HG03520 (cell line): ENCODE data around the gene APLN.

Experiments
- ATAC-seq: cut with Tn5 transposase; IDR thresholded peaks from one replicate; pipeline ENCODE4 v1.9.1; 2021; ENCODE audit warnings: mild to moderate bottlenecking, moderate library complexity; ENCODE audit not compliant: unreplicated experiment

The APLN gene

GRCh38 chrX:129663171-129663570 is 8.4 kb upstream of the APLN start:
- no peak for ATAC-seq

GRCh38 chrX:129661369-129661768 is 6.6 kb upstream of the APLN start:
- ATAC-seq = no peak

DNA sequence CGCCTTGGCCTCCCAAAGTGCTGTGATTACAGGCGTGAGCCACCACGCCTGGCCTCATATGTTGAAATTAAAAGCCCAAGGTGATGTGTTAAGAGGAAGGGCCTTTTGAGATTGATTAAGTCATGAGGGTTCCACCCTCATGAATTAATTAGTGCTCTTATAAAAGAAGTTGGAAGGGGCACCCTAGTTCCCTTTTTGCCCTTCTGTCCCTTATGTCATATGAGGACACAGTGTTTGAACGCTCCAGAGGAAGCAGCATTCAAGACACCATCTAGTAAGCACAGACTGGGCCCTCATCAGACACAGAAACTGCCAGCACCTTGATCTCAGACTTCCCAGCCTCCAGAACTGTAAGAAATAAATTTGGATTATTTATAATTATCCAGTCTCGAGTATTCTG is 5.1 kb upstream of the APLN start:
- ATAC-seq = no peak

- ATAC-seq = no peak
These were observed 4.4 kb upstream of the APLN start for GRCh38 chrX:129659141-129659540.

GRCh38 chrX:129658429-129658828 is 3.7 kb upstream of the APLN start:
- no peak for ATAC-seq

DNA sequence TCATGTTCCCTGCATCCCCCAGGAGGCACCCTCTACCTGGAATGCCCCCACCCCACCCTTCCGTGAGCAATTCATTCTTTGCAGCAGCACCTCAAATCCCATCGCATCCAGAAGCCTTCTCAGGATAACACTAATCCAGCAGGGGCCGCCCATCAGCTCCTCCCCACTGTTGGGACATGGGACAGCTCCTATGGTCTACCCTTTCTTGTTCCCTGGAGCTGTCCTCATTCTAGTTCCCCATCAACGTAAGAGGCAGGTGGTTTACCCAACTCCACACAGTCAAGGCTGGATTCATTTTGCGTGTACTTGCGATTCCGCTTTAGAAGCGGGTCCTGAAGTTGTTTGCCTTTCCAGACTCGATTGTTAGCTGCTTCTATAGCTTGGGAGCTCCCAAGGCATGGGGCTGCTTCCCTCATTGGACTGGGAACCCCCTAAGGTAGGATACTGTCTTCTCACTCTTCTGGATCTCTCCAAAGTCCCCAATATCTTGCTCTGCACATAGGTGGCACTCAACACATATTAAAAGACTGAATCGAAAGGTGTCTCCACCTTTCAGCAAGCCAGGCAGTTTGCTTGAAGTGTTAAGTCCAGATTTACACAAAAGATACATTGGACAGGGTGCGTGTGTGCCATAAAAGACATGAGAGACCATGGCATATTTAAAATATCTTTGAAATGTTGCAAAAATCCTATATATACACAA is 942 bp upstream of the APLN start:
- no peak for ATAC-seq

- no peak for ATAC-seq
These were observed 645 bp downstream of the APLN start for GRCh38 chrX:129653971-129654651.

DNA sequence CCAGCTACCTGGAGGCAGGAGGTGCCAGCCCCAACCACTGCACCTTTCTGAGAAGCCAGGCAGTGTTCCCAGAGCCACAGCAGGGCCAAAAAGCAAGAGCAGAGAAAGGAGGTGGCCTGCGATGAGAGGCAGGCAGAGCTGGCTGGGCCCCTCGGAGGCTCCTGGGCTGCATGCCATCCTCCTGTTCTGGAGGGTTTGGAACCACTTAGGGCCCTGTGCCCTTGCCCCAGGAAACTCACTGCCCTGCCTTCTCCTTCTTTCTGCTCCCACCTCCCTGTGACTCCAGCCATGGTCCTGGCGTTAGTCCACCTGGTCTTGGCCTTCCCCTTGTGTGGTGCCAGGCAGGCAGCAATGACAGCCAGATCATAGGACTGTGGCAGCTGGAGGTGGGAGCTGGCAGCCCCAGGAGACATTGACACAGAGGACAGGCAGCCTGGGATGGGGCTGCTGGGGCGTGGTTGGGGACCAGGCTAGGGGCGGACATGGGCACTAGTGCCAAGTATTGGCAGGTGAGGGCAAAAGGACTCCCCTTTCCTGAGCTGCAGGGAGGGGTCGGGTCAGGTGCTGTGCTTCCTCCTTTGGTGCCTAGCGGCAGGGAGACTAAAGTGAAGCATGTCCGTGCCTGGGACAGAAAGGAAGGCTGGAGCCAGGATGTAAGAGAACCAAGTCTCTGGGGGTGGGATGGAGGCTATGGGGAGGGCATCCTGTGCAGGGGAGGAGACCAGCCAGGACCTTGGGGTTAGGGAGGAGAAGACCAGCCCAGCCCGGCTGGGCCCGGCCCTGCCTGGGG is 1.4 kb downstream of the APLN start:
- no peak for ATAC-seq

- ATAC-seq = no peak
These were observed 2.1 kb downstream of the APLN start for GRCh38 chrX:129652565-129653169.

GRCh38 chrX:129651756-129652564 is 2.8 kb downstream of the APLN start:
- ATAC-seq = no peak

GRCh38 chrX:129650821-129651510 is 3.8 kb downstream of the APLN start:
- no peak for ATAC-seq

DNA sequence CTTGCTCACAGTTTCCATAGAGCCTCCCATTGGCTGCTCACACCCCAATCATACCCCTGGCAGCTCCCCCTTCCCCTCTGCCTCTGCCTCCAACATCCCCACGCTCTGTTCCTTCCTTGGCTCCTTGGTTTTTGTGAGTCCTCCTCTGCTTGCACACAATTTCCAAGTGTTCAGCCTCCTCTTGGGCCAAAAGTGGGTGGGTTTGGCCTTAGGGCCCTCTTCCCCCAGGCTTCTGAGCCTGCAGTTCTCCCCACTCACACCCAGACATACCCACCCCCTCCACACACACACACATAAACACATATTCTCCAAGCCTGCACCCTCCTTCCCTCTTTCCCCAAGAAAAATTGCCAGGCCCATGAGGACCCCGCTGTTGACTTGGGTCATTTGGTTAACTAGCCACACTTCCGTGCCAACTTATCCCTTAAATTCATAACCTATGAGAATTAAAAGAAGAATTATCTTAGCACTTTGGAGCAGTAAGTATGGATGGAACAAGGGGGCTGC is 4.5 kb downstream of the APLN start:
- no peak for ATAC-seq

DNA sequence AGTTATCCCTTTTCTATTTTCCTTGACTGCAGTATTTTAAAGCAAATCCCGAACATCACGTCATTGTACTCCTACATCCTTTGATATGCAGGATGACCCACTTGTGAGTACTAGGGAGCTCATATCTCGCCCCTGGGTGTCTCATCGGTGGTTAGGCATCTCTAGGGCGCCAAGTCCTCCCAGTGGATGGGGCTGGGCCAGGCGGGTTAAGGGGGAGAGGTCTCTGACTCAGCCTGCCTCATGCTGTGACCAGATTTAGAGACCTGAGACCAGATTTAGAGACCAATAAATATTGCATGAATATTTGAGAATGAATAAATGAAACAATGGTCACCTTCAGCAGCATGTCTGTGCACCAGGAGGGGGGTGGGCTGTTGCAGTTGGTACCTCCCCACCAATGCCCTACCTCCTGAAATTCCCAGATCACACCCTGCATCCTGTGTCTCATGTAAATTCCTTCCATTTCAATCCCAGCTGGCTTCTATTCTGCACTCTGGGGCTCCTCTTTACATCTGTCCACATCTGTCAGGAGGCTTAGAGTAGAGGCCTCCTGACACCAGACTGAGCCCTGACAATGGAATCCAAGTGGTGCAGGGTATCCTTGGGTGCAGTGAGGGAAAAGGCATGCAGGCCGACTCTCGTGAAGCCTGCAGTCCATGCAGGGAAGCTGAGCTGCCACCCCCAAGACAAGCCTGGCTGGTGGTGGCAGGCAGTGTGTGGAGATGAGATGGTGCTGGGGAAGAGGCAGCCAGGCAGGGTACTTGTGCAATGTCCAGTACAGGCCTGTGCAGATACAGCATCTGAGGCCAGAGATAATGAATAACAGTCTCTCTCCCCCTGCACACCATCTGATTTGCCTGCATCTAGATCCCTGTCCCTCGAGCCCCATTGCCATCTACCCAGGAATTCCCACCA is 5.2 kb downstream of the APLN start:
- no peak for ATAC-seq

DNA sequence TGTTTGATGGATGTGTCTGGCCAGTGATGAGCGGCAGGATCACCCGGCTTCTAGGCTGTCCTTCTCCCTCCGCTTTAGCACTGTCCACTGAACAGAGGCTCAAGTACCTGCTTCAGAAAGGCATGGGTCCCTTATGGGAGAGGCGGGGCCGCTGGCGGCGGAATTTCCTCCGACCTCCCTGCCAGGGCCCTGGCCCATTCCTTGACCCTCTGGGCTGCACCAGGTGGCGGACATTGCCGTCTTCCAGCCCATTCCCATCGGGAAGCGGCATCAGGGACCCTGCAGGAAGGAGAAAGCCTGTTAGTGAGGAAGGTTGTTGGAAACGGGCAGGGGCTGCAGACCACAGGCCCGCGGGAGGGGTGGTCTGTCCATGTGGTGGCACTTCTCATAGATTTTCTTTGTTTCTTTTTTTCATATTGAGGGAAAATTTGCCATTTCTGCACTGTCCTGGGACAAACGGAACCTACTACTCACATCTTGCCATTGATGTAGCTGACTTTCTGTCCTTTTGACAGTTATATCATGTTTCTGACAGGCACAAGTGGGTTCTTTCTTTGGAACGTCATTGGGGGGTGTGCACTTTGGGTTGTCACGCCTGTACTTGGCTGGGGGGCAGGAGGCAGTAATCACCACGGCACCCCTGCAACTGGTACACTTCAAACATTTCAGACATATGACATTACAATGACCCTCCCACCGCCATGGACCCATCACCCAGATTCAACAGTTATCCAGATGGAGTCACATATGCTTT is 6.1 kb downstream of the APLN start:
- ATAC-seq = no peak

GRCh38 chrX:129647418-129648410 is 7.0 kb downstream of the APLN start:
- no peak for ATAC-seq

DNA sequence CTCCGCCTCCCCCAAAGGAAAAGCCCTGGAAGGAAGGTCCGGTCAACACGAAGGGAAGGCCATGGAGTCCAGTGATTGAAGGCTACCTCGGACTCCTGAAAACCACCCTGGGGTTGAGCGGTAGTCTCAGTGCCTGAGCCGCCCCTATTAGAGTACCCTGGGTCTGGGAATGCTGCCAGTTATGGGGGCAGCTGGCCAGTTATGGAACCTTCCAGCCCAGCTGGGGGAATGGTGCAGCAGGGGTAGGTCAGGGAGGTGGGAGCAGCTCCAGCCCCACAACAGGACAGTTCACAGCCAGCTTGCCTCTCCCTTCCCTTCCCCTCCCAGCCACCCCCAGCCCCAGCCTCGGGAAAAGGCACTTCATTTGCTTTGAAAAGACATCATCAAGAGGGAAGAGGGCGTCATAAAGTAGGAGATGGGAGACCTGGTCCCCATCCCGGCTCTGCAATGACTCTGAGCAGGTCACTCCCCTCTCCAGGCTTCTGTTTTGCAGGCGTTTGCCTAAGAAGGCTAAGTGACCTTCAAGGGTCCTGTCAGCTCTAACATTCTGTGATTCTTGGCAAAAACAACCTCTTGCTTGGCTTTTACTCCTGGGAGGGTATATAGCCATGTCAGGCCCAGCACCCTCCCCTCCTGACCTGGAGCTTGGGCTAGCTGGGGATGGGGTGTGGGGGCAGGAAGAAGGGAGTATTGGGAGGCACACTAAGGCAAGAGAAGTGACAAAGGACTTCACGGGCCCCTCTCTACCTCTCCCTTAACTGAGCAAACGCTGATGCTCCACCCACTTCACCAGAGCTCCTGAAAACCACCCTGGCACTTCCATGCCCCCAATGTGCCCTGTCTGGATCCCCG is 8.0 kb downstream of the APLN start:
- no peak for ATAC-seq
